ENCODE data around the gene GULP1.

DNA sequence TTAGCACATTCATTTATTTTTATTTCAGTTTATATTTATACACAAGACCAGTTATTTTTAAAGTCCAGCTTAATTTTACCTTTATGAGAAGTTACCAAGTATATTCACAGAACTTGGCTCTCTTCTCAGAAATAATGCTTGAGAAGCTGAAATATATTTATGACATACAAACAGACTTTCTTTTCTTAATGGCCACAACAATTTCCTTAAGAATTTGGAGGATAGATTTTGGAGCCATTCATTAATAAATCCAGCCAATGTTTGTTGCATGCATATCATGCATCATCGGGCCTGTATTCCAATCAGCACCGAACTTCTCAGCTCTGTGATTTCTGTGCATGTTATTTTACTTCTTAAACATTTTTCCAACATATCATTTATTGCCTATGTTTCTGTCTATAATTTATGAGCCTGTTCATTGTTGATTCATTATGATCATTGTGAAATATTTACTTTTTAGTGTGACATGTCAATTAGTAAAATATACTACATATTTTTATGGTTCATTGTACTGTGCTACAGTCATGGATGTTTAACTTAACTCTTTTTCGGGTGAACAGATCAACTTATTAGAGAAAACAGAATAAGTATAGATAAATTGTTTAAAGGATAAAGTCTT lies 3.5 kb downstream of the GULP1 start:
- TF ChIP-seq, protein P1, sequence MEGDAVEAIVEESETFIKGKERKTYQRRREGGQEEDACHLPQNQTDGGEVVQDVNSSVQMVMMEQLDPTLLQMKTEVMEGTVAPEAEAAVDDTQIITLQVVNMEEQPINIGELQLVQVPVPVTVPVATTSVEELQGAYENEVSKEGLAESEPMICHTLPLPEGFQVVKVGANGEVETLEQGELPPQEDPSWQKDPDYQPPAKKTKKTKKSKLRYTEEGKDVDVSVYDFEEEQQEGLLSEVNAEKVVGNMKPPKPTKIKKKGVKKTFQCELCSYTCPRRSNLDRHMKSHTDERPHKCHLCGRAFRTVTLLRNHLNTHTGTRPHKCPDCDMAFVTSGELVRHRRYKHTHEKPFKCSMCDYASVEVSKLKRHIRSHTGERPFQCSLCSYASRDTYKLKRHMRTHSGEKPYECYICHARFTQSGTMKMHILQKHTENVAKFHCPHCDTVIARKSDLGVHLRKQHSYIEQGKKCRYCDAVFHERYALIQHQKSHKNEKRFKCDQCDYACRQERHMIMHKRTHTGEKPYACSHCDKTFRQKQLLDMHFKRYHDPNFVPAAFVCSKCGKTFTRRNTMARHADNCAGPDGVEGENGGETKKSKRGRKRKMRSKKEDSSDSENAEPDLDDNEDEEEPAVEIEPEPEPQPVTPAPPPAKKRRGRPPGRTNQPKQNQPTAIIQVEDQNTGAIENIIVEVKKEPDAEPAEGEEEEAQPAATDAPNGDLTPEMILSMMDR (IDR thresholded peaks at IDR 0.05; ENCODE audit: insufficient read depth, low read length): no peak
- TF ChIP-seq POLR2AphosphoS5 (IDR thresholded peaks at IDR 0.05; ENCODE audit: low read depth) (no peak), GABPA (IDR thresholded peaks at IDR 0.05; ENCODE audit: low read depth) (no peak)
- TF ChIP-seq, protein P2, sequence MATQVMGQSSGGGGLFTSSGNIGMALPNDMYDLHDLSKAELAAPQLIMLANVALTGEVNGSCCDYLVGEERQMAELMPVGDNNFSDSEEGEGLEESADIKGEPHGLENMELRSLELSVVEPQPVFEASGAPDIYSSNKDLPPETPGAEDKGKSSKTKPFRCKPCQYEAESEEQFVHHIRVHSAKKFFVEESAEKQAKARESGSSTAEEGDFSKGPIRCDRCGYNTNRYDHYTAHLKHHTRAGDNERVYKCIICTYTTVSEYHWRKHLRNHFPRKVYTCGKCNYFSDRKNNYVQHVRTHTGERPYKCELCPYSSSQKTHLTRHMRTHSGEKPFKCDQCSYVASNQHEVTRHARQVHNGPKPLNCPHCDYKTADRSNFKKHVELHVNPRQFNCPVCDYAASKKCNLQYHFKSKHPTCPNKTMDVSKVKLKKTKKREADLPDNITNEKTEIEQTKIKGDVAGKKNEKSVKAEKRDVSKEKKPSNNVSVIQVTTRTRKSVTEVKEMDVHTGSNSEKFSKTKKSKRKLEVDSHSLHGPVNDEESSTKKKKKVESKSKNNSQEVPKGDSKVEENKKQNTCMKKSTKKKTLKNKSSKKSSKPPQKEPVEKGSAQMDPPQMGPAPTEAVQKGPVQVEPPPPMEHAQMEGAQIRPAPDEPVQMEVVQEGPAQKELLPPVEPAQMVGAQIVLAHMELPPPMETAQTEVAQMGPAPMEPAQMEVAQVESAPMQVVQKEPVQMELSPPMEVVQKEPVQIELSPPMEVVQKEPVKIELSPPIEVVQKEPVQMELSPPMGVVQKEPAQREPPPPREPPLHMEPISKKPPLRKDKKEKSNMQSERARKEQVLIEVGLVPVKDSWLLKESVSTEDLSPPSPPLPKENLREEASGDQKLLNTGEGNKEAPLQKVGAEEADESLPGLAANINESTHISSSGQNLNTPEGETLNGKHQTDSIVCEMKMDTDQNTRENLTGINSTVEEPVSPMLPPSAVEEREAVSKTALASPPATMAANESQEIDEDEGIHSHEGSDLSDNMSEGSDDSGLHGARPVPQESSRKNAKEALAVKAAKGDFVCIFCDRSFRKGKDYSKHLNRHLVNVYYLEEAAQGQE (IDR thresholded peaks at IDR 0.05; ENCODE audit: insufficient replicate concordance, low read depth): no peak
